IMR-90 (cell line): ENCODE measurements around the gene HTT. TPM values are rescaled to one million over a fixed set of nuclear protein-coding genes. Genes with fewer than 3 reads are reported as not detected.

Experiments
- ATAC-seq: fragments of 200-7000 bp; cut with Tn5 transposase; 2 replicates; pipeline ENCODE4 v1.9.1; 2020; ENCODE audit warnings: low read depth, mild to moderate bottlenecking, moderate library complexity
- BruUV-seq: library from RNA; stranded (reverse); fragments of 400-500 nt; replicated peaks from 2 replicates; lab custom pipeline; 2021; lab: Mats Ljungman, UMichigan
- CTCF ChIA-PET: fragments of 300-600 bp; formaldehyde crosslinking; extraction: SDS; loops from one replicate; lab custom pipeline; 2021; ENCODE audit warnings: antibody characterized with exemption; lab: Yijun Ruan, JAX
- POLR2A ChIA-PET: fragments of 300-600 bp; sonication (Branson Sonifier 250); formaldehyde crosslinking; loops from one replicate; lab custom pipeline; 2022; ENCODE audit warnings: antibody characterized with exemption; ENCODE audit not compliant: unreplicated experiment; lab: Charles Lee
- DNase-seq: peaks from one replicate; pipeline ENCODE4 v3.0.0; 2013
- H2AFZ ChIP-seq: replicated peaks from 2 replicates; pipeline ENCODE3; 2013; ENCODE audit warnings: low read length, mild to moderate bottlenecking; ENCODE audit not compliant: poor library complexity
- H2AK5ac ChIP-seq: 2 replicates; pipeline ENCODE4 v1.6.1; 2013; ENCODE audit warnings: low read depth, low read length, inconsistent platforms
- H2AK9ac ChIP-seq: replicated peaks from 2 replicates; pipeline ENCODE3; 2013; ENCODE audit warnings: mild to moderate bottlenecking, low read depth, low read length, moderate library complexity; ENCODE audit not compliant: poor library complexity
- H2BK120ac ChIP-seq: 2 replicates; pipeline ENCODE4 v1.6.1; 2013; ENCODE audit warnings: low read depth, low read length, inconsistent platforms
- H2BK15ac ChIP-seq: 3 replicates; pipeline ENCODE4 v1.6.1; 2013; ENCODE audit warnings: low read depth, low read length, inconsistent platforms
- H2BK20ac ChIP-seq: 2 replicates; pipeline ENCODE4 v1.6.1; 2013; ENCODE audit warnings: low read depth, mild to moderate bottlenecking, inconsistent platforms, low read length, moderate library complexity
- H2BK5ac ChIP-seq: 2 replicates; pipeline ENCODE4 v1.6.1; 2013; ENCODE audit warnings: mild to moderate bottlenecking, low read depth, low read length, inconsistent platforms; ENCODE audit not compliant: poor library complexity, severe bottlenecking
- H3K14ac ChIP-seq: replicated peaks from 2 replicates; pipeline ENCODE4 v1.6.1; 2013; ENCODE audit warnings: low read depth, low read length, inconsistent platforms
- H3K18ac ChIP-seq: 2 replicates; pipeline ENCODE4 v1.6.1; 2013; ENCODE audit warnings: low read depth, low read length, control low read depth
- H3K23ac ChIP-seq: 2 replicates; pipeline ENCODE4 v1.6.1; 2013; ENCODE audit warnings: low read depth, low read length, inconsistent platforms
- H3K27ac ChIP-seq: 2 replicates; pipeline ENCODE4 v1.5.1; 2013; ENCODE audit warnings: mild to moderate bottlenecking, control low read depth, low read length; ENCODE audit not compliant: insufficient read depth
- H3K27me3 ChIP-seq: 2 replicates; pipeline ENCODE4 v1.6.1; 2013; ENCODE audit warnings: low read length; ENCODE audit not compliant: control insufficient read depth, insufficient read depth
- H3K36me3 ChIP-seq: 2 replicates; pipeline ENCODE4 v1.6.1; 2013; ENCODE audit warnings: low read length, mixed read lengths; ENCODE audit not compliant: control insufficient read depth, insufficient read depth
- H3K4ac ChIP-seq: 2 replicates; pipeline ENCODE4 v1.6.1; 2013; ENCODE audit warnings: low read depth, low read length, inconsistent platforms
- H3K4me1 ChIP-seq: 2 replicates; pipeline ENCODE4 v1.6.1; 2013; ENCODE audit warnings: low read length, mixed read lengths; ENCODE audit not compliant: control insufficient read depth, insufficient read depth
- H3K4me2 ChIP-seq: 2 replicates; pipeline ENCODE4 v1.6.1; 2013; ENCODE audit warnings: low read depth, mild to moderate bottlenecking, control low read depth, low read length, moderate library complexity
- H3K4me3 ChIP-seq: 2 replicates; pipeline ENCODE4 v1.5.1; 2013; ENCODE audit warnings: low read depth, mild to moderate bottlenecking, control low read depth, low read length, moderate library complexity; ENCODE audit not compliant: insufficient read depth
- H3K56ac ChIP-seq: 2 replicates; pipeline ENCODE4 v1.6.1; 2013; ENCODE audit warnings: low read length, inconsistent platforms; ENCODE audit not compliant: insufficient read depth; ENCODE audit errors: extremely low read depth
- H3K79me1 ChIP-seq, 2 experiments: 2 replicates each; pipeline ENCODE4 v1.6.1; 2013; ENCODE audit warnings: low read length in 2 of 2, inconsistent platforms in 1 of 2, low read depth in 1 of 2
- H3K9ac ChIP-seq: 2 replicates; pipeline ENCODE4 v1.6.1; 2013; ENCODE audit warnings: low read depth, low read length, control low read depth
- H3K9me1 ChIP-seq: 2 replicates; pipeline ENCODE4 v1.6.1; 2013; ENCODE audit warnings: low read length, inconsistent platforms; ENCODE audit not compliant: insufficient read depth
- H3K9me3 ChIP-seq: 2 replicates; pipeline ENCODE4 v1.6.1; 2013; ENCODE audit warnings: low read length; ENCODE audit not compliant: control insufficient read depth, insufficient read depth
- H4K20me1 ChIP-seq: 2 replicates; pipeline ENCODE4 v1.6.1; 2013; ENCODE audit warnings: low read length, inconsistent platforms; ENCODE audit not compliant: insufficient read depth
- H4K5ac ChIP-seq: 2 replicates; pipeline ENCODE4 v1.6.1; 2013; ENCODE audit warnings: mild to moderate bottlenecking, low read depth, low read length, control low read depth
- H4K8ac ChIP-seq, 2 experiments: 2 replicates each; pipeline ENCODE4 v1.6.1; 2013; ENCODE audit warnings: low read depth in 2 of 2, low read length in 2 of 2, control low read depth in 1 of 2, inconsistent platforms in 1 of 2
- H4K91ac ChIP-seq: 2 replicates; pipeline ENCODE4 v1.6.1; 2013; ENCODE audit warnings: low read depth, low read length, inconsistent platforms; ENCODE audit not compliant: insufficient read depth
- CEBPB ChIP-seq: IDR thresholded peaks from 2 replicates; pipeline ENCODE4 v1.6.1; 2012; ENCODE audit warnings: low read depth, low read length, improper control_type of control experiment
- CHD1 ChIP-seq: IDR thresholded peaks from 2 replicates; pipeline ENCODE4 v1.6.1; 2012; ENCODE audit warnings: low read depth, low read length, improper control_type of control experiment
- MAZ ChIP-seq: IDR thresholded peaks from 2 replicates; pipeline ENCODE4 v1.6.1; 2012; ENCODE audit warnings: low read depth, mild to moderate bottlenecking, low read length, improper control_type of control experiment, moderate library complexity, borderline replicate concordance
- WGBS, 2 experiments: methylation state at CpG; one replicate each; pipeline versions ENCODE4 v1.1.5 to v1.1.7; 2013; ENCODE audit warnings: missing lambda C conversion rate in 2 of 2; ENCODE audit not compliant: insufficient read length in 1 of 2; ENCODE audit errors: extremely low coverage in 2 of 2; 5-methylcytosine and 5-hydroxymethylcytosine counted together
- dilution Hi-C: fragments of 300-500 bp; cut with HindIII; formaldehyde crosslinking; loops from one replicate; pipeline ENCODE4 v1.14.3; 2018; ENCODE audit warnings: low sequenced_read_pairs; ENCODE audit not compliant: unreplicated experiment
- in situ Hi-C: fragments of 300-500 bp; cut with MboI; formaldehyde crosslinking; loops from 3 replicates; pipeline ENCODE4 v1.14.3; 2019; ENCODE audit warnings: low sequenced_read_pairs, inconsistent platforms, mixed read lengths
- intact Hi-C: fragments of 100-400 bp; cut with micrococcal nuclease; formaldehyde crosslinking; loops from 2 replicates; pipeline ENCODE4 v1.10.0; 2022
- polyA plus RNA-seq, 3 experiments: library from polyadenylated mRNA; depleted of rRNA; stranded (reverse); fragments of >200 nt; gene quantifications; 2 replicates each; pipeline ENCODE4 v1.2.3, GENCODE V29; 2012; ENCODE audit warnings: low replicate concordance in 1 of 3
- total RNA-seq: library from RNA; depleted of rRNA; stranded (reverse); fragments of >200 nt; gene quantifications from 2 replicates; pipeline ENCODE4 v1.2.3, GENCODE V29; 2012

Gene HTT
- total and polyA plus RNA-seq, 2 of the 4 experiments (the other 2 are of a cell fraction): 11.6 to 14.3 TPM

GRCh38 chr4:3285558-3286334 lies 211.3 kb downstream of the HTT start:
- BruUV-seq: no TSS peak
- dilution Hi-C loops: no loop called here
- Histone ChIP-seq H3K9ac (no peak overlapping the region), H3K79me1 (peaks cover 0 to 2% of the 10 kb centered on the region in 2 experiments; a peak in 2 of 4 replicates), H3K14ac (no peak overlapping the region), H2BK5ac (no peak overlapping the region), H3K27ac (no peak overlapping the region), H4K20me1 (no peaks in the 10 kb centered on the region), H3K4me3 (no peak overlapping the region), H2BK120ac (no peak overlapping the region), H3K18ac (no peak overlapping the region), H3K36me3 (no peaks in the 10 kb centered on the region), H2BK20ac (no peak overlapping the region), H2AK9ac (peak overlapping the region; percentile 50), H3K9me1 (no peaks in the 10 kb centered on the region), H3K56ac (no peak overlapping the region), H2AK5ac (no peak overlapping the region), H3K9me3 (peaks cover 2% of the 10 kb centered on the region), H2BK15ac (no peak overlapping the region), H3K4me2 (no peak overlapping the region), H3K27me3 (peaks cover 9% of the 10 kb centered on the region; the same call in 1 of the 2 replicates), H2AFZ (peak overlapping the region; percentile 67), H3K4ac (no peak overlapping the region), H4K5ac (no peak overlapping the region), H4K91ac (no peak overlapping the region), H3K4me1 (no peaks in the 10 kb centered on the region; the same call in 1 of the 2 replicates), H3K23ac (no peak overlapping the region), H4K8ac (no peak overlapping the region)
- in situ Hi-C loops: no loop called here
- POLR2A ChIA-PET: no interaction called here
- intact Hi-C loops: no loop called here
- 65% methylated on average over 20 of the region's 38 CpGs; no CpG with 5 or more reads in 1 of the 2 experiments for WGBS, 2 experiments
- peak; percentile 44 for ATAC-seq
- TF ChIP-seq CEBPB (peak; percentile 39; the same call in 1 of the 2 replicates), CHD1 (no peak), MAZ (no peak)
- CTCF ChIA-PET: interaction anchor here (1.0 kb wide), 1 partner anchor 9 kb away, joined by 3 read pairs; no protein-coding TSS in a partner anchor
- peak; percentile 32 for DNase-seq
